Measurements from ENCODE around the gene CCDC149.

CCDC149 gene

DNA sequence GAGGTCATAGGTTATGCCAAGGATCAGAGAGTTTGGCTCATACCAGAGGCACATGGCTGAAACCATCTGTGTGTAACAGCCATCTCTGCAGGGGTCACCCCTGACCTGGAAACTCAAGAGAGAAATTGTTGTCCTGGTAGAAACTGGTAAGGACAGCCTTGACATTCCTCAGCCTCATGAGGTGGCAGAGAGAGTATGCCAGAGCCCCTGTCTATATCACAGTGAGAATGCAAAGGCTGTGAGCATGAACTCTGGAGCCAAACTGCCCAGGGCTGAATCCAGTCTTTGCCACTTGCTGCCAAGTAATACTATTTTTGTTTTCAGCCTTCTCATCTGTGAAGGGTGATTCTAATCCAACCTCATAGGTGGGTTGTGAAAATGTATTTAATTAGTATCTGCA lies 37.1 kb upstream of the CCDC149 start:
- no peak for DNase-seq
- no peaks in the 10 kb centered on the region for H3K36me3 ChIP-seq
- peaks cover 0 to 11% (median 9%) of the 10 kb centered on the region in 3 donors for H3K9me3 ChIP-seq
- TF ChIP-seq, protein P1, sequence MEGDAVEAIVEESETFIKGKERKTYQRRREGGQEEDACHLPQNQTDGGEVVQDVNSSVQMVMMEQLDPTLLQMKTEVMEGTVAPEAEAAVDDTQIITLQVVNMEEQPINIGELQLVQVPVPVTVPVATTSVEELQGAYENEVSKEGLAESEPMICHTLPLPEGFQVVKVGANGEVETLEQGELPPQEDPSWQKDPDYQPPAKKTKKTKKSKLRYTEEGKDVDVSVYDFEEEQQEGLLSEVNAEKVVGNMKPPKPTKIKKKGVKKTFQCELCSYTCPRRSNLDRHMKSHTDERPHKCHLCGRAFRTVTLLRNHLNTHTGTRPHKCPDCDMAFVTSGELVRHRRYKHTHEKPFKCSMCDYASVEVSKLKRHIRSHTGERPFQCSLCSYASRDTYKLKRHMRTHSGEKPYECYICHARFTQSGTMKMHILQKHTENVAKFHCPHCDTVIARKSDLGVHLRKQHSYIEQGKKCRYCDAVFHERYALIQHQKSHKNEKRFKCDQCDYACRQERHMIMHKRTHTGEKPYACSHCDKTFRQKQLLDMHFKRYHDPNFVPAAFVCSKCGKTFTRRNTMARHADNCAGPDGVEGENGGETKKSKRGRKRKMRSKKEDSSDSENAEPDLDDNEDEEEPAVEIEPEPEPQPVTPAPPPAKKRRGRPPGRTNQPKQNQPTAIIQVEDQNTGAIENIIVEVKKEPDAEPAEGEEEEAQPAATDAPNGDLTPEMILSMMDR (IDR thresholded peaks at IDR 0.05) = no peak
- H3K27ac ChIP-seq = no peak overlapping the region
- H3K4me3 ChIP-seq = no peak overlapping the region
- no peaks in the 10 kb centered on the region for H3K4me1 ChIP-seq
- intact Hi-C loops (cut with DNase I; ENCODE audit: low total_unique reads) = no loop called here
- H3K27me3 ChIP-seq = no peaks in the 10 kb centered on the region

DNA sequence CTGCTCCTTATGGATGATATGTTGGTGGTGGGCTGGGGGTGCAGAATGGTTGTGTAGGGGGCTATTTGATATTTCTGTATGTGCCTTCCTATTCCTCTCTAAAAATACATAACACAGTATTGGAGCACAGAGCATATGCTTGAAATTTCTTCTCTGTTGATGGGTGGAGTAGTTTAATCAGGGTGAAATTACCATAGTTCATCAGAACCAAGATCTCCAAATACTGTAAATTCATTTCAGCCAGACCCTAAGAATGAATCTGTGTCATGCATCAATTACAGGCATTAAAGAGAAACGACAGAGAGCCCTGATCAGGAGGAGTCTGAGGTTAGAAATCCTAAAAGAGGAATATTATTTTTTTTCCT lies 25.1 kb upstream of the CCDC149 start:
- Histone ChIP-seq H3K9me3 (peaks cover 3 to 18% (median 16%) of the 10 kb centered on the region in 3 donors), H3K27ac (no peak overlapping the region), H3K4me1 (no peaks in the 10 kb centered on the region), H3K4me3 (no peak overlapping the region), H3K36me3 (no peaks in the 10 kb centered on the region), H3K27me3 (no peaks in the 10 kb centered on the region)
- intact Hi-C loops (cut with DNase I; ENCODE audit: low total_unique reads) = no loop called here
- TF ChIP-seq, protein P1 (IDR thresholded peaks at IDR 0.05) = no peak
- no peak for DNase-seq

DNA sequence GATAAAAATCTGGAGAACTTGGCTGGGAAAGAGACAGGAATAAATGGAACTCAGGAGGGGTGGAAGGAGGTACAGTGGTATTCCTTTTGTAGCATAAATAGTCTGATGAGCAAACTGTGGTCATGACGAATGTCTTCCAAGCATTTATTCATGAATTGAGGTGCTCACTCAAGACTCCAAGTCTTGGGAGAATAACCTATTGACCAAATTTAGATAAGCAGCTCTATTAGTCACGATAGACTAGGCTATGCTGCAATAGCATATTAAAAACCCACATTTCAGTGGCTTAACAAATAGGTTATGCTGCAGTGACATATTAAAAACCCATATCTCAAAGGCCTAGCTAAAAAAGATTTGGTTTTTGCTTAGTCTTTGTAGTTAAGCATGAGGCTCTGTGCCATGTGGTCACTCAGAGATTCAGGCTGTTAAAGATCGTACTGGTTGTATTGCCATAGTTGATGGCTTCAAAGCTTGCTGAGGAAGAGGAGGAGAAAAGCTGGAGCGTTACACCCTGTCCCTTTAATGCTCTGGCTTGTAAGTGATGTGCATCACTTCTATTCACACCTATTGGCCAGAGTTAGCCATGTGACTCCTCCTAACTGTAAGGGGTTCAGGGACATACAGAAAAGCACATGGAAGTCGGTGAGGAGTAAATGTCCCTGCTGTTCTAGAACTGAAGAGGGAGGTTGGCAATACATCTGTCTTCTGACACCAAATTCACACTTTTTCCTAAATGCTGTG lies 24.5 kb upstream of the CCDC149 start:
- no peak overlapping the region for H3K4me3 ChIP-seq
- H3K27ac ChIP-seq = no peak overlapping the region
- no peaks in the 10 kb centered on the region for H3K4me1 ChIP-seq
- H3K36me3 ChIP-seq = no peaks in the 10 kb centered on the region
- peaks cover 3 to 18% (median 16%) of the 10 kb centered on the region in 3 donors for H3K9me3 ChIP-seq
- DNase-seq = no peak
- intact Hi-C loops (cut with DNase I; ENCODE audit: low total_unique reads) = no loop called here
- H3K27me3 ChIP-seq = no peaks in the 10 kb centered on the region
- TF ChIP-seq, protein P1 (IDR thresholded peaks at IDR 0.05) = no peak

DNA sequence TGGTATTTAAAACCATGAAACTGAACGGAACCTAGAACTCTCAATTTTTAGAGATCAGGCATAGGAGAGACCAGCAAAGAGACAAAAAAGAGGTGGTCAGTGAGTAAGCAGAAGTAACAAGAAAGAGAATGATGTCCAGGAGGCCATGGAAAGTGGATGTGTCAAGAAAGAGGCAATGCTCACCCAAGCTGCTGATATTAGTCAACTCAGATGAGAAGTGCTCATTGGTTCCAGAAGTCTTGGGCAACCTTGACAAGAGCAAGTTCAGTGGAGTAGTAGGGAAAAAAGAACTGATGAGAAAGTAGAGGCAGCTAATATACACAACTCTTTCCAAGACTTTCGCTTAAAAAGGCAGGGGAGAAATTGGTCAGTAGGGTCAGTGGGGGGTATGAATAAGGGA lies 23.0 kb upstream of the CCDC149 start:
- intact Hi-C loops (cut with DNase I; ENCODE audit: low total_unique reads) = no loop called here
- Histone ChIP-seq H3K4me3 (no peak overlapping the region), H3K9me3 (peaks cover 3 to 18% (median 16%) of the 10 kb centered on the region in 3 donors), H3K4me1 (no peaks in the 10 kb centered on the region), H3K27me3 (no peaks in the 10 kb centered on the region), H3K27ac (no peak overlapping the region), H3K36me3 (no peaks in the 10 kb centered on the region)
- no peak for DNase-seq
- TF ChIP-seq, protein P1 (IDR thresholded peaks at IDR 0.05) = no peak

DNA sequence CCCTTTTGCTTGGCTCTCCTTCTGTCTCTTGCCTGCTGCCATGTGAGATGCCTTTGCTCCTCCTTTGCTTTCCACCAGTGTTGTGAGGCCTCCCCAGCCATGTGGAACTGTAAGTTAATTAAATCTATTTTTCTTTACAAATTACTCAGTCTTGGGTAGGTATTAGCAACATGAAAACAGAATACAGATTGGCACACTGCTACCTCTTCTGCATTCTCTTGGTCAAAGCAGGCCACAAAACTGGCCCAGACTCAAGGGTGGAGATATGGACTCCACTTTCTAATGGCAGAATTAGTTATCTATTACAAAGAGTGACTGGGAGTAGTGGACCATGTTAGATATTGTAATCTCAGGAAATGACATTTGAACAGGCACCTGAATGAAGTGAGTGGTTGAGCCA lies 21.5 kb upstream of the CCDC149 start:
- DNase-seq = no peak
- Histone ChIP-seq H3K4me3 (no peak overlapping the region), H3K27ac (no peak overlapping the region), H3K9me3 (peaks cover 3 to 18% (median 16%) of the 10 kb centered on the region in 3 donors), H3K27me3 (no peaks in the 10 kb centered on the region), H3K36me3 (no peaks in the 10 kb centered on the region), H3K4me1 (no peaks in the 10 kb centered on the region)
- TF ChIP-seq, protein P1 (IDR thresholded peaks at IDR 0.05) = no peak
- intact Hi-C loops (cut with DNase I; ENCODE audit: low total_unique reads) = no loop called here
